Measurements from ENCODE around the gene KCNJ6.

KCNJ6 gene

DNA sequence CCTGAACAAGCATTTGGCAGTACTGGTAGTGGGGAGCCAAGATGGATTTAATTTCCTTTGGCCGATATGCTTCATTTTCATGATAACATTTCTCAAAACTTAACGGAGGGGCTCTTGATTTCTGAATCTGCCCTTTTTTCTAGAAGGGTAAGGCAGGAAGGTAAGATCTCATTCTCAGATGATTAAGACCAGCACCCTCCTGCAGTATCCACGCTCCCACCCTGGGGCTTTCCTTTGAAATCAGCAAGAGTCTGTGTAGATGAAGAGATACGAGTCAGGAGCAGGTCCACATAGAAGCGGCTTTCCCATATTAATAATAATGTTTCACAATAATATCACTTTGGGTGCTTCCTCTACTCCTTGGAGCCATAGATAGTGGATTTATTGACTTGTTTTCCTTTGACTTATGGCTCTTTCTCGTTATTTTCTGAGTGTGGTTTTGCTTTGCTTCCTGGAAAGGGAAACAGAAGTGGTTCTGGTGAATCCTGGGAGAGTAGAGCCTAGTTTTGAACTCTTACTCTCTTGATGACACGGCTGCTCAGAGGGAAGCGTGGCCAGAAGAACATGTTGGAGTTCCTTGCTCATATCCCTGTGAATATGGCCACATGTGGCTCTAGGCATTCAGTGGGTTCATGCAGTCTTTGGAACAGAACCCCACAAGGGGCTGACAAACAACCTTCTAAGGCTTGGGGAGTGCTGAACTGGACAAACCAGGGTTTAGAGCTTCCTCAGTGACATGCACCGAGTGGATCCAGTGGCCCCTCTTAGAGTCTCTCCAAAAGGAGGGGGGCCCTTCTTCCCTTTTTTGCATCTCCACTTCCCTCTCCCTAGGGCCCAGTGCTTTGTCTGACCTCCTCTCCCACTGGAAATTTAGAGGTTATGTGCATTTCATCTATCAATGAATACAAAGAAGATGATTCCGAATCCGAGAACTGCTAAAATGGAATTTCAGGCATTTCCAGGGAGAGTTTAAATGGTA lies 354.0 kb downstream of the KCNJ6 start:
- TF ChIP-seq, protein P1, sequence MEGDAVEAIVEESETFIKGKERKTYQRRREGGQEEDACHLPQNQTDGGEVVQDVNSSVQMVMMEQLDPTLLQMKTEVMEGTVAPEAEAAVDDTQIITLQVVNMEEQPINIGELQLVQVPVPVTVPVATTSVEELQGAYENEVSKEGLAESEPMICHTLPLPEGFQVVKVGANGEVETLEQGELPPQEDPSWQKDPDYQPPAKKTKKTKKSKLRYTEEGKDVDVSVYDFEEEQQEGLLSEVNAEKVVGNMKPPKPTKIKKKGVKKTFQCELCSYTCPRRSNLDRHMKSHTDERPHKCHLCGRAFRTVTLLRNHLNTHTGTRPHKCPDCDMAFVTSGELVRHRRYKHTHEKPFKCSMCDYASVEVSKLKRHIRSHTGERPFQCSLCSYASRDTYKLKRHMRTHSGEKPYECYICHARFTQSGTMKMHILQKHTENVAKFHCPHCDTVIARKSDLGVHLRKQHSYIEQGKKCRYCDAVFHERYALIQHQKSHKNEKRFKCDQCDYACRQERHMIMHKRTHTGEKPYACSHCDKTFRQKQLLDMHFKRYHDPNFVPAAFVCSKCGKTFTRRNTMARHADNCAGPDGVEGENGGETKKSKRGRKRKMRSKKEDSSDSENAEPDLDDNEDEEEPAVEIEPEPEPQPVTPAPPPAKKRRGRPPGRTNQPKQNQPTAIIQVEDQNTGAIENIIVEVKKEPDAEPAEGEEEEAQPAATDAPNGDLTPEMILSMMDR (IDR thresholded peaks at IDR 0.05; ENCODE audit: insufficient read depth, low read depth, low read length, missing control alignments), result no peak
- DNase-seq (ENCODE audit: low read depth), result no peak
- no peak overlapping the region for H3K4me3 ChIP-seq (ENCODE audit: low read length)

- DNase-seq (ENCODE audit: low read depth), result no peak
- TF ChIP-seq, protein P1 (IDR thresholded peaks at IDR 0.05; ENCODE audit: insufficient read depth, low read depth, low read length, missing control alignments), result no peak
- H3K4me3 ChIP-seq (ENCODE audit: low read length), result no peak overlapping the region
These were observed 354.8 kb downstream of the KCNJ6 start for GRCh38 chr21:37561506-37561905.

DNA sequence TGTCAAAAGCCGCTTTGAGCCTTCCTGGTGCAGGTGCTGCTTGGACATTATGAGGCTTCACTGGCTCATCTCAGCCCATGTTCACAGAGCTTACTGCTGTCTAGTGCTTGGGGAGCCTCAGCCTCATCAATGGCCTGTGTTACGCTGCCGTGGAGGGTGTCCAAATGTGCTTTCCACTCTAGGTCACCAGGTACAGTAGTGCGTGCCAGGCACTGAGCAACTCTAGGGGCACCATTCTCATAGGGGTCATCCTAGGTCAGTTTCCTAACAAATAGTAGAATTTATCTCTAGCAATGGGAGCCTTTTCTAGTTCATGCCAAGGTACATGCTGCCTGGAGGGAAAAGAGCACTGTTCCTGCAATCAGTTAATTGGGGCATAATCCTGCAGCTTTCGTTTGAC lies 355.9 kb downstream of the KCNJ6 start:
- no peak for DNase-seq (ENCODE audit: low read depth)
- TF ChIP-seq, protein P1 (IDR thresholded peaks at IDR 0.05; ENCODE audit: insufficient read depth, low read depth, low read length, missing control alignments), result no peak
- no peak overlapping the region for H3K4me3 ChIP-seq (ENCODE audit: low read length)

DNA sequence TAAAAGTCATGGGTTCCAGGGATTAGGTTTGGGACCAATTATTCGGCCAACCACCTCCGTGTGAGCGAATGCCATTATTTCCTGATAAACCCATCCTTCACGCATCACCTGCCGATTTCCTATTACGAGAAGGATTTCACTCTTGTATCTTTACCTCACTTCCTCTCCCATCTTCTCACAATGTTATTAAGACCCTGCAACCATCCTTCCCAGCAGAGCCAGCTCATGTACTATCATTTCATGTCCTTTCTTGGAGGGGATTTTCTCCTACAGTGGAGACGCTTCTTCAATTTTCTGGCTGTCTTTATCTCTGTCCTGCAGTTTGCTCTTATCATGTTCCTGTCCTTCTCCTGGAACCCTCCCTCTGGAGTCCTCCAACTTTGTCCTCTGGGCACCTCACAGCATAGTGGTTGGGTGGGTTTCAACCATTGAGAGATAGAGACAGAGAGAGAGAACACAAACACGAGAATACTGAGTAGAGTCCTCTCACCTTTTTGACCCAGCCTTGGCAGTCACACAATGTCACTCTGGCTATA lies 357.5 kb downstream of the KCNJ6 start:
- DNase-seq (ENCODE audit: low read depth), result no peak
- H3K4me3 ChIP-seq (ENCODE audit: low read length), result no peak overlapping the region
- TF ChIP-seq, protein P1 (IDR thresholded peaks at IDR 0.05; ENCODE audit: insufficient read depth, low read depth, low read length, missing control alignments), result no peak

Measured in epithelial cell of esophagus (primary cell).